Spinal cord (tissue), 10 donors: Measurements from ENCODE around the gene FAAP100. TPM values are rescaled to one million over a fixed set of nuclear protein-coding genes. Genes with fewer than 3 reads are reported as not detected.
A peak's percentile ranks its signal among the peaks of the same experiment; 100 is the strongest.

Experiments used
- DNase-seq, 6 donors: peaks; one replicate each; pipeline versions ENCODE4 v3.0.0 to v3.0.0-alpha.2; 2013 to 2015; ENCODE audit warnings: low spot score in 6 of 6, low read depth in 4 of 6
- H3K27ac ChIP-seq: one replicate; pipeline ENCODE4 v1.5.1; 2013; ENCODE audit warnings: low read depth, low read length, control low read depth
- H3K27me3 ChIP-seq: one replicate; pipeline ENCODE4 v1.6.1; 2013; ENCODE audit warnings: low read length; ENCODE audit not compliant: control insufficient read depth, insufficient read depth
- H3K36me3 ChIP-seq: one replicate; pipeline ENCODE4 v1.6.1; 2013; ENCODE audit warnings: low read length; ENCODE audit not compliant: control insufficient read depth, insufficient read depth
- H3K4me1 ChIP-seq: one replicate; pipeline ENCODE4 v1.6.1; 2013; ENCODE audit warnings: low read length; ENCODE audit not compliant: control insufficient read depth, insufficient read depth
- H3K4me3 ChIP-seq: one replicate; pipeline ENCODE4 v1.5.1; 2013; ENCODE audit warnings: low read depth, low read length, control low read depth
- H3K9me3 ChIP-seq: one replicate; pipeline ENCODE4 v1.6.1; 2013; ENCODE audit warnings: low read length; ENCODE audit not compliant: control insufficient read depth, insufficient read depth
- WGBS: methylation state at CpG from one replicate; pipeline ENCODE4 v1.1.5; 2013; ENCODE audit warnings: missing lambda C conversion rate; ENCODE audit not compliant: insufficient coverage; 5-methylcytosine and 5-hydroxymethylcytosine counted together
- polyA plus RNA-seq, 2 donors: library from polyadenylated mRNA; unstranded; fragments of 120-200 nt; gene quantifications; one replicate each; pipeline ENCODE4 v1.2.1, GENCODE V29; 2013; ENCODE audit not compliant: insufficient read length in 2 of 2
- total RNA-seq, 2 donors: library from RNA; depleted of rRNA in 1 of 2; stranded (reverse); fragments of 120-200 nt in 1 of 2; fragments of >200 nt in 1 of 2; gene quantifications; one replicate each; pipeline versions ENCODE4 v1.2.3 to v1.2.4, GENCODE V29; 2013 to 2014
- donor health status: healthy.

Gene FAAP100
- total and polyA plus RNA-seq, 4 donors = 16.9 to 70.9 (median 39.2) TPM

- H3K9me3 ChIP-seq = no peaks in the 10 kb centered on the region
- 94% methylated on average over 17 of the region's 18 CpGs for WGBS
- H3K4me1 ChIP-seq = peaks cover 65% of the 10 kb centered on the region
- H3K4me3 ChIP-seq = no peak overlapping the region
- H3K27me3 ChIP-seq = no peaks in the 10 kb centered on the region
- no peak overlapping the region for H3K27ac ChIP-seq
- peaks cover 74% of the 10 kb centered on the region for H3K36me3 ChIP-seq
- peak in 1 of 6 donors; percentile 12 for DNase-seq
Observed at GRCh38 chr17:81569986-81570514, 17.9 kb upstream of the FAAP100 start.

GRCh38 chr17:81568416-81568815, 16.3 kb upstream of the FAAP100 start:
- DNase-seq = no peak
- H3K9me3 ChIP-seq = no peaks in the 10 kb centered on the region
- no peak overlapping the region for H3K4me3 ChIP-seq
- H3K27me3 ChIP-seq = no peaks in the 10 kb centered on the region
- peaks cover 62% of the 10 kb centered on the region for H3K4me1 ChIP-seq
- peaks cover 79% of the 10 kb centered on the region for H3K36me3 ChIP-seq
- 88% methylated on average over 10 of the region's 10 CpGs for WGBS
- H3K27ac ChIP-seq = peak overlapping the region; percentile 15

- no peaks in the 10 kb centered on the region for H3K27me3 ChIP-seq
- DNase-seq = no peak
- WGBS = 79% methylated on average over 4 of the region's 4 CpGs
- peak overlapping the region; percentile 84 for H3K27ac ChIP-seq
- H3K4me1 ChIP-seq = peaks cover 59% of the 10 kb centered on the region
- peaks cover 88% of the 10 kb centered on the region for H3K36me3 ChIP-seq
- H3K4me3 ChIP-seq = no peak overlapping the region
- no peaks in the 10 kb centered on the region for H3K9me3 ChIP-seq
Observed at GRCh38 chr17:81567191-81567590, 15.0 kb upstream of the FAAP100 start.

GRCh38 chr17:81566461-81567126, 14.4 kb upstream of the FAAP100 start:
- H3K27ac ChIP-seq = peak overlapping the region; percentile 84

GRCh38 chr17:81565231-81565630, 13.1 kb upstream of the FAAP100 start:
- Histone ChIP-seq H3K36me3 (peaks cover 85% of the 10 kb centered on the region), H3K4me3 (no peak overlapping the region), H3K27ac (no peak overlapping the region), H3K4me1 (peaks cover 44% of the 10 kb centered on the region), H3K9me3 (no peaks in the 10 kb centered on the region), H3K27me3 (no peaks in the 10 kb centered on the region)
- WGBS = 96% methylated on average over 16 of the region's 16 CpGs
- DNase-seq = no peak

More at GRCh38 chr17:81566461-81567126, 14.4 kb upstream of the FAAP100 start:
- Histone ChIP-seq H3K36me3 (peaks cover 90% of the 10 kb centered on the region), H3K9me3 (no peaks in the 10 kb centered on the region), H3K4me3 (peak overlapping the region; percentile 1), H3K27me3 (no peaks in the 10 kb centered on the region), H3K4me1 (peaks cover 55% of the 10 kb centered on the region)
- WGBS = 29% methylated on average over 6 of the region's 8 CpGs
- DNase-seq = peak in 3 of 6 donors; percentile 40 to 77 (median 77)

- H3K4me3 ChIP-seq = no peak overlapping the region
- no peaks in the 10 kb centered on the region for H3K9me3 ChIP-seq
- WGBS = 95% methylated on average over 10 of the region's 17 CpGs
- no peaks in the 10 kb centered on the region for H3K27me3 ChIP-seq
- H3K27ac ChIP-seq = no peak overlapping the region
- H3K36me3 ChIP-seq = peaks cover 85% of the 10 kb centered on the region
- DNase-seq = no peak
- H3K4me1 ChIP-seq = peaks cover 40% of the 10 kb centered on the region
Observed at GRCh38 chr17:81564778-81565177, 12.6 kb upstream of the FAAP100 start.

GRCh38 chr17:81563861-81564586, 11.9 kb upstream of the FAAP100 start:
- Histone ChIP-seq H3K27ac (no peak overlapping the region), H3K36me3 (peaks cover 85% of the 10 kb centered on the region), H3K4me3 (no peak overlapping the region), H3K27me3 (no peaks in the 10 kb centered on the region), H3K4me1 (peaks cover 37% of the 10 kb centered on the region), H3K9me3 (no peaks in the 10 kb centered on the region)
- no peak for DNase-seq
- 94% methylated on average over 3 of the region's 10 CpGs for WGBS

GRCh38 chr17:81561494-81561885, 9.3 kb upstream of the FAAP100 start:
- Histone ChIP-seq H3K9me3 (no peaks in the 10 kb centered on the region), H3K4me3 (no peak overlapping the region), H3K27me3 (no peaks in the 10 kb centered on the region), H3K27ac (no peak overlapping the region), H3K4me1 (peaks cover 16% of the 10 kb centered on the region), H3K36me3 (peaks cover 94% of the 10 kb centered on the region)
- DNase-seq = no peak
- WGBS = no CpG with 5 or more reads among the region's 4 CpGs

- WGBS = 73% methylated on average over 22 of the region's 27 CpGs
- no peak overlapping the region for H3K27ac ChIP-seq
- no peak overlapping the region for H3K4me3 ChIP-seq
- no peaks in the 10 kb centered on the region for H3K27me3 ChIP-seq
- H3K36me3 ChIP-seq = peaks cover 80% of the 10 kb centered on the region
- H3K4me1 ChIP-seq = peaks cover 6% of the 10 kb centered on the region
- H3K9me3 ChIP-seq = no peaks in the 10 kb centered on the region
- DNase-seq = no peak
Observed at GRCh38 chr17:81558941-81559806, 7.0 kb upstream of the FAAP100 start.
